KMS-11 (cell line): ENCODE measurements around the gene PAPPA2.

ENCODE experiments used
- H2AFZ ChIP-seq: fragments of 200-600 bp; sonication (generic); 2 replicates; pipeline ENCODE4 v1.6.1; 2016; ENCODE audit warnings: antibody characterized with exemption, mixed run types, low read depth
- H3K27ac ChIP-seq: fragments of 200-600 bp; sonication (generic); 2 replicates; pipeline ENCODE4 v1.6.1; 2016; ENCODE audit warnings: mild to moderate bottlenecking, mixed run types
- H3K27me3 ChIP-seq: fragments of 200-600 bp; sonication (generic); 2 replicates; pipeline ENCODE4 v1.6.1; 2017; ENCODE audit warnings: mild to moderate bottlenecking, low read depth, mixed run types, moderate library complexity; ENCODE audit not compliant: insufficient read depth
- H3K36me3 ChIP-seq: fragments of 200-600 bp; sonication (generic); 2 replicates; pipeline ENCODE4 v1.6.1; 2017; ENCODE audit warnings: mild to moderate bottlenecking, mixed run types; ENCODE audit not compliant: insufficient read depth
- H3K4me1 ChIP-seq: fragments of 200-600 bp; sonication (generic); 2 replicates; pipeline ENCODE4 v1.6.1; 2016; ENCODE audit warnings: mild to moderate bottlenecking, low read depth, mixed run types; ENCODE audit not compliant: poor library complexity, severe bottlenecking
- H3K4me2 ChIP-seq: fragments of 200-600 bp; sonication (generic); 2 replicates; pipeline ENCODE4 v1.7.0; 2016; ENCODE audit warnings: mild to moderate bottlenecking, mixed run types
- H3K4me3 ChIP-seq: fragments of 200-600 bp; sonication (generic); IDR thresholded peaks from 2 replicates; pipeline ENCODE4 v1.6.1; 2017; ENCODE audit warnings: low read depth, low read length, mixed read lengths; ENCODE audit not compliant: insufficient read depth
- H3K79me2 ChIP-seq: fragments of 200-600 bp; sonication (generic); 2 replicates; pipeline ENCODE4 v1.6.1; 2016; ENCODE audit warnings: low read depth, mixed run types; ENCODE audit not compliant: insufficient read depth
- H3K9ac ChIP-seq: fragments of 200-600 bp; sonication (generic); 2 replicates; pipeline ENCODE4 v1.6.1; 2016; ENCODE audit warnings: mild to moderate bottlenecking, mixed run types
- H4K20me1 ChIP-seq: fragments of 200-600 bp; sonication (generic); 2 replicates; pipeline ENCODE4 v1.6.1; 2016; ENCODE audit warnings: mild to moderate bottlenecking, mixed run types; ENCODE audit not compliant: insufficient read depth
- CTCF ChIP-seq: fragments of 200-600 bp; sonication (generic); conservative IDR thresholded peaks from 2 replicates; pipeline ENCODE4 v1.6.1; 2017; ENCODE audit warnings: low read depth, mild to moderate bottlenecking, antibody characterized with exemption, low read length, moderate library complexity, mixed read lengths

PAPPA2 gene

GRCh38 chr1:176843352-176844297, 380.6 kb downstream of the PAPPA2 start:
- H2AFZ ChIP-seq = no peak overlapping the region
- TF ChIP-seq CTCF = peak; percentile 93
- no peak overlapping the region for H3K27ac ChIP-seq
- H3K27me3 ChIP-seq = no peaks in the 10 kb centered on the region
- no peaks in the 10 kb centered on the region for H3K79me2 ChIP-seq
- no peaks in the 10 kb centered on the region for H3K4me1 ChIP-seq
- no peak overlapping the region for H3K9ac ChIP-seq
- H3K4me2 ChIP-seq = no peak overlapping the region
- no peak overlapping the region for H3K4me3 ChIP-seq
- no peaks in the 10 kb centered on the region for H4K20me1 ChIP-seq
- no peaks in the 10 kb centered on the region for H3K36me3 ChIP-seq

- no peak overlapping the region for H3K9ac ChIP-seq
- no peak overlapping the region for H2AFZ ChIP-seq
- no peaks in the 10 kb centered on the region for H3K27me3 ChIP-seq
- H4K20me1 ChIP-seq = no peaks in the 10 kb centered on the region
- no peaks in the 10 kb centered on the region for H3K36me3 ChIP-seq
- no peak overlapping the region for H3K4me2 ChIP-seq
- H3K4me1 ChIP-seq = no peaks in the 10 kb centered on the region
- no peak for TF ChIP-seq CTCF
- no peak overlapping the region for H3K27ac ChIP-seq
- no peak overlapping the region for H3K4me3 ChIP-seq
- H3K79me2 ChIP-seq = no peaks in the 10 kb centered on the region
These were observed 384.1 kb downstream of the PAPPA2 start for GRCh38 chr1:176847052-176847451.

- H3K27me3 ChIP-seq = no peaks in the 10 kb centered on the region
- H3K36me3 ChIP-seq = no peaks in the 10 kb centered on the region
- H4K20me1 ChIP-seq = no peaks in the 10 kb centered on the region
- H3K79me2 ChIP-seq = no peaks in the 10 kb centered on the region
- H3K9ac ChIP-seq = no peak overlapping the region
- H3K4me1 ChIP-seq = no peaks in the 10 kb centered on the region
- H2AFZ ChIP-seq = no peak overlapping the region
- H3K4me3 ChIP-seq = no peak overlapping the region
- H3K27ac ChIP-seq = no peak overlapping the region
- no peak overlapping the region for H3K4me2 ChIP-seq
- no peak for TF ChIP-seq CTCF
These were observed 386.3 kb downstream of the PAPPA2 start for GRCh38 chr1:176849281-176849680.

- H2AFZ ChIP-seq = no peak overlapping the region
- no peak overlapping the region for H3K9ac ChIP-seq
- no peaks in the 10 kb centered on the region for H3K79me2 ChIP-seq
- no peak for TF ChIP-seq CTCF
- H3K4me2 ChIP-seq = no peak overlapping the region
- no peaks in the 10 kb centered on the region for H4K20me1 ChIP-seq
- no peak overlapping the region for H3K4me3 ChIP-seq
- no peaks in the 10 kb centered on the region for H3K36me3 ChIP-seq
- H3K4me1 ChIP-seq = no peaks in the 10 kb centered on the region
- H3K27ac ChIP-seq = no peak overlapping the region
- no peaks in the 10 kb centered on the region for H3K27me3 ChIP-seq
These were observed 387.9 kb downstream of the PAPPA2 start for GRCh38 chr1:176850871-176851270.
